ENCODE measurements around the gene DMKN. TPM values are rescaled to one million over a fixed set of nuclear protein-coding genes. Genes with fewer than 3 reads are reported as not detected.

Gene DMKN, protein sequence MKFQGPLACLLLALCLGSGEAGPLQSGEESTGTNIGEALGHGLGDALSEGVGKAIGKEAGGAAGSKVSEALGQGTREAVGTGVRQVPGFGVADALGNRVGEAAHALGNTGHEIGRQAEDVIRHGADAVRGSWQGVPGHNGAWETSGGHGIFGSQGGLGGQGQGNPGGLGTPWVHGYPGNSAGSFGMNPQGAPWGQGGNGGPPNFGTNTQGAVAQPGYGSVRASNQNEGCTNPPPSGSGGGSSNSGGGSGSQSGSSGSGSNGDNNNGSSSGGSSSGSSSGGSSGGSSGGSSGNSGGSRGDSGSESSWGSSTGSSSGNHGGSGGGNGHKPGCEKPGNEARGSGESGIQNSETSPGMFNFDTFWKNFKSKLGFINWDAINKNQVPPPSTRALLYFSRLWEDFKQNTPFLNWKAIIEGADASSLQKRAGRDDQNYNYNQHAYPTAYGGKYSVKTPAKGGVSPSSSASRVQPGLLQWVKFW
- total RNA-seq: not detected in 2 replicates

DNA sequence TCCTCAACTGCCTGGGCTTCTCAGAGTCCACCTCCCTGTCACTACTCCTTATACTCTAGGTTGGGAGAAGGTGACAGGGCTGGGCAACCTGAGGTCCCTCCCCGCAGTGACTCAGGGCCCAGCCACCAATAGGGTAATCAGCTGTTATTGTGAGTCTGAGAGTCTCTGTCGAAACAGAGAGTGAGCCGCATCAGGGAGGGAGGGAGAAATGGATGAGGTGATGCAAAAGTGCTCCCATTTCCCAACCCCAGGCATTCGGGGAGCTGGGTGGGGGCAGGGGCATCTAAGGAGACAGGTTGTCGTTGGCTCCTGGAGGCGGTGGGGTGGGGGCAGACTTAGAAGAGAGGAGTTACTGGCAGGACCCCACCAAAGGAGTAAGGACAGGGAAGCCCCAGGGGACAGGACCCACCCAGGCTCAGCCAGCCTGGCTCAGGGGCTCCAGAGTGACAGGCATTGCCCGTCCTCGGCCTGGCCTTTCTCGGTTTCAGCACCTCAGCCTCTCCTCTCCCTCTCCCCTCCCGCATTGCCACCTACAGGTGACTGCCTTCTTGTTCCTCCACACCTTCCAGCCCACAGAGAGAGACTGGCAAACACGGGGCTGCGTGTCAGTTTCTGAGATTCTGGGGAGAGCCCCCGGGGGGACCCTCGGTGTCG, at the start of gene DMKN:
TSS of gene DMKN (minus strand) at position 22 of the 654 bp plus-strand sequence. CDS start 174 bp downstream, outside the sequence.
- intact Hi-C loops (cut with micrococcal nuclease): no loop called here

DNA sequence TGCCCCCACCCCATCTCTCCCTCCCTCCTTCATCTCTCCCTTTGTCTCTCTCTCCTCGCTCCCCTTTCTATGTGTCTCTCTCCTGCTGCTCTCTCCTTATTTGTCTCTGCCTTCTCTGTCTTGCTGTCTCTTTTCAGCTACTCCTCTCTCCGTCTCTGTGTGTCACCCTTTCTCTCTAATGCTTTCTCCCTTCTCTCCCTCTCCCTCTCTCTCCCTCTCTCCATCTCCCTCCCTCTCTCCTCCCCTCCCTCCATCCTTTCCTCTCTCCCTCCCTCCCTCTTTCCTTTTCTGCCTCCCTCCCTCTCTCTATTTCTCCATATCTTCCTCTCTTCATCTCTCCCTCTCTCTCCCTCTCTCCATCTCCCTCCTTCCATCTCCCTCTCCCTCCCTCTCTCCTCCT, 49.3 kb upstream of the DMKN start:
- intact Hi-C loops (cut with micrococcal nuclease): no loop called here

DNA sequence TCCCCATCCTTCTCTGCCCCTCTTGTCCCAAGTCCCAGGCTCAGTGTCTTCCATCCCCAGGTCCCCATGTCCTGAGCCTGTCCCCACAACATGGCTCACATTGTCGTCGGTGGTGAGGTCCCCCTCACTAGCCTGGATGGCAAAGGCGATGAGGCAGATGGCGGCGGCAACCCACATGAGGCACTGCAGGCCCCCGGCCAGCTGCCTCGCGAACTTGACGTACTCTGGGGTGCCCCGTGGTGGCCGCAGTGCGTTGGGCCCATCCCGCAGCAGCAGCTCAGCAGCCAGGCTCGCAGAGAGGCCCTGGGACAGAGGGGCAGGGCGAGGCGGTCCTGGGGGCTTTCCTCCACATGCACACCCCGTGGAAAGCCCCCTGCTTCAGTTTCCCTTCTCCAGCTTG, 48.9 kb upstream of the DMKN start:
- intact Hi-C loops (cut with micrococcal nuclease): no loop called here

DNA sequence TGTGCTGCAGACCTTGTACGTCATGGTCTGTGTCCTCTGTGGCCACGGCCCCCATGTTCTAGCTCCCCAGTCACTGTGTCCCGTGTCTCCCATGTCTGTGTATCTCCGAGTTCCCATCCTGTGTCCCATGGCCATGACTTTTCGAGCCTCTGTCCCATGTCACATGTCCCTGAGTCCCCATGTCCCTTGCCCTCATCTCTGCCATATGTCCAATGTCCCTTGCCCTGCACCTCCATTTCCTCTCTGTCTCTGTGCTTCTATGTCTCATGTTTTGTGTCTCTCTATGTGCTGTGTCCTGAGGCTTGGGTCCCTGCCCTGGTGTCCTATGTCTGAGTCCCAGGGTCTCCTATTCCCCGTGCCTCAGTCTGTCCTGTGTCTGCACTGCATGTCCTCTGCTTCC, 48.0 kb upstream of the DMKN start:
- intact Hi-C loops (cut with micrococcal nuclease): no loop called here

DNA sequence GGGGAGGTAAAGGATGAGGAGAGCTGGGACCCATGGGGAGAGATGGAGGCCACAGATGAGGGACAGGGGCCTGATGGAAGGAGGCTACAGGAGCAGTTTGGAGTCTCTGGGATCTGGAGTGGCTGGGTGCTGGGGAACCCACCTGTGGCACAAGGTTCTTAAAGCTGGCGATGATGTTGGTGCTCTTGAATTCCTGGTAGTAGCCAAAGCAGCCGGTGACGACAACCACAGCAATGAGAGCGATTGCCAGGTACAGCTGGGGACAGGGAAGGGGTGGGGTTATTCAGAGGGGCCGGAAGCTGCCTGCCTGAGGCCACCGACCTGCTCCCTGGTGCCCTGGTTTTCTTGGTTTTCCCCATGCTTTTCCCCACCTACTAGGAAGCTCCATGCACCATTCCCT, 47.2 kb upstream of the DMKN start:
- intact Hi-C loops (cut with micrococcal nuclease): no loop called here

DNA sequence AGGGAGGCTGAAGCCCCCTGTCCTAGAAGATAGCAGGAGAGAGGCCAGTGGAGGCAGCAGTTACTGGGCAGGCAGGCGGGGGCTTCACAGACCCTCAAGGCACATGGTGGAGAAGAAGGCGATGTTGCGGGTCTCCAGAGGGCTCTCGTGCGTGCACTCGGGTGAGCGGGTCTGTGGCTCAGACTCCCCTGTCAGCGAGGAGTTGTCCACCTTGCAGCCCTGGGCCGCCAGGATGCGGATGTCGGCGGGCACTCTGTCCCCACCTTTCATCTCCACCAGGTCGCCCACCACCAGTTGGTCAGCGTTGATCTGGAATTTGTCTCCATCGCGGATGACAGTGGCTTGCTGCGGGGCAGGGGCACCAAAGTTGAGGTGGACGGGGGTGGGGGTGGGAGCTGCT, 46.8 kb upstream of the DMKN start:
- intact Hi-C loops (cut with micrococcal nuclease): no loop called here

DNA sequence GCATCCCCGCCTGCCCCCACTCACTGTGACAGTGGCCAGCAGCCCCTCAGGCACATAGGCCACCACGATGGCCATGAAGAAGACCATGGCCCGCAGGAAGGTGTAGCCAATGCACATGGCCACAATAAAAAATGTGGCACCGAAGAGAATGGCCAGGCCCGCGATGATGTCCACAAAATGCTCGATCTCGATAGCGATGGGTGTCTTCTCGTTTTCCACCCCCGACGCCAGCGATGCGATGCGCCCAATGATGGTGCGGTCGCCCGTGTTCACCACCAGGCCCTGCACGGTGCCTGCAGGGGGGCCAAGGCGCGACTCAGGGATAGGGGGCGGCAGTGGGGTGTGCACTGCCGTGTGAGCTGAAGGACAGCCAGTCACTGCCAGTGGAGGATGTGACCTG, 46.3 kb upstream of the DMKN start:
- intact Hi-C loops (cut with micrococcal nuclease): no loop called here

DNA sequence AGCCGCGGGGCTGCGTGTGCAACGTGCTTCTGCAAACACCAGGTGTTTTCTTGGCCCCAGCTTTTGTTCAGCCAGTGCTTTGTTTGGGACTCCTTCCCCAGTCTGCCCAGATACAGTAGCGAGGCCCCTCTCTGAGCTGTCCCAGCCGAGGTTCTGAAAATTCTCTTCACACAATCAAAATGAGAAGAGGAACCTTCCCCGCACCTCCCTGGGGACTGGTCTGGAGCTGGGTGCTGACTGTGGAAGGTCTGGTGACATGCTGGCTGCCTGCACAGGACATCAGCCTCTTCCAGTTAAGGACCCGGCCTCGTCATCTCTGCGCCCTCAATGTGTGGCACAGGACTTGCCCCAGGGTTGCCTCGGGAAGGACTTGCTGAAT, 45.8 kb upstream of the DMKN start:
- intact Hi-C loops (cut with micrococcal nuclease): no loop called here

DNA sequence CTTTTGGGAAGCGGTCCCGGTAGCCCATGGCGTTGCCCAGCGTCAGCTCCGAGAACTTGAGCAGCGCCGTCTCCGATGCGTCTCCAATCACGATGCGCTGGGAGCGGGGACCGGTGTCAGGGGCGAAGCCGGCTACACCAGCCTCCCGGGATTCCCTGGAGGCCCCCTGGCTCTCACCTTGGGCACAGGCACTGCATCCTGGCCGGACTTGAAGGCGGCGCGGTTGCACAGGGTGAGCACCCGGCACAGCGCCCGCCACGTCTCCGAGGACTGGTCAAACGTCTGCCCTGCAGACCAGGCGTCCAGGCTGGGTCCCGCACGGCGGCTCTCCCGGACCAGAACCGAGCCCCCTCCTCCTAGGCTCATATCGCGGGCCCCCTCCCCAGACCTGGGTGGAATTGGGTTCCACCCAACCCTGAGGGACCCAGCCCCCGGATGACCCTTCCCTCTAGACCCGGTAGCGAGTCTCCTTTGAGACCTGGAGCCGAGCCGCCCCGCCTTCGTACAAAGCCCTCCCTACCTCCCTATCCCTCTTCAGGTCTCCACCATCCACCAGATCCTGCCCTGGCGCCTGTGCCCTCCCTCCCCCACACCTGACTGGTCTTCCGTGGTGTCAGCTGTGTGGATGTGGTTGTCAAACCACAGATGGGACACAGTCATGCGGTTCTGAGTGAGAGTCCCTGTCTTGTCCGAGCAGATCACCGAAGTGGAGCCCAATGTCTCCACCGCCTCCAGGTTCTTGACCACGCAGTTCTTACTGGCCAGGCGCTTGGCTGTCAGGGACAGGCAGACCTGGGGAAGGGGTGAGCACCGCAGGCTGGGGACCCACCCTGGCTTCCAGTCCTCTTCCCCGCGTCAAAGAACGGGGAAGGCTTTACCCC, 45.2 kb upstream of the DMKN start:
- intact Hi-C loops (cut with micrococcal nuclease): no loop called here

DNA sequence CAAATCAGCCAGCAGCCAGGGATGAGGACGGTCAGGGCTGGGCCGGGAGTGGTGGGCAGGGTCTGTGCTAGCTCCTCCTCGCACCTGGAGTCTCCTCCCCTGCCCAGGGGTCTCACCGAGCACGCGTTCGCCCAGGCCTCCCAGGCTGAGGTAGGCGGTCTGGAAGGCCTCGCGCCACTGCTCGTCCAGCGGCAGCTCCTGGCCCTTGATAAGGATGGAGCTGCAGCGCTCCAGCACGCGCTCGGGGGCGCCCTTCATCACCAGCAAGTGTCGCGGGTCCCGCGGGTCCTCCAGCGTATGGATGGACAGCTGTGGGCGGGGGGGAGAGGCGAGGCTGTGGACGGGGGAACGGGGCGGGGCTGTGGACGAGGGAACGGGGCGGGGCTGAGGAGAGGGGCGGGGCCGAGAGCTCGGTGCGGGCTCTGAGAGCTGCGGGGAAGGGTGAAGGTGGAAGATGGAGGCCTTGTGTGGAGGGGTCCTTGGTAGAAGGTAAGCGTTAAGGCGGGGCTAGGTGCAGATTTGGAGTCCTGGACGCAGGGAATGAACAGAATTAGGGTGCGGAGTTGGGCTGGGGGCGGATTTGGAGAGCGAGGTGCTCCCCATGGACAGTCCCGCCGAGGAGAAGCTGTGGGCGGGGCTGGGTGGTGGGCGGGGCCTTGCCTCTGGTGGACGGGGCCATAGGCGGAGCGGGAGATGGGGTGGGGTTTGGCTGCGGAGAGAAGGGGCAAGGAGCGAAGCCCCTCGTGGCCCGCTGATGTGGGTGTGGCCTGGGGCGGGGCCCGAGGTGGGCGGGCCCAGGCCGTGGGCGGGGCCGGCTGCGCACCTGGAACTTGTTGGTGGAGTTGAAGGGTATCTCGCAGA, 44.3 kb upstream of the DMKN start:
- intact Hi-C loops (cut with micrococcal nuclease): no loop called here

DNA sequence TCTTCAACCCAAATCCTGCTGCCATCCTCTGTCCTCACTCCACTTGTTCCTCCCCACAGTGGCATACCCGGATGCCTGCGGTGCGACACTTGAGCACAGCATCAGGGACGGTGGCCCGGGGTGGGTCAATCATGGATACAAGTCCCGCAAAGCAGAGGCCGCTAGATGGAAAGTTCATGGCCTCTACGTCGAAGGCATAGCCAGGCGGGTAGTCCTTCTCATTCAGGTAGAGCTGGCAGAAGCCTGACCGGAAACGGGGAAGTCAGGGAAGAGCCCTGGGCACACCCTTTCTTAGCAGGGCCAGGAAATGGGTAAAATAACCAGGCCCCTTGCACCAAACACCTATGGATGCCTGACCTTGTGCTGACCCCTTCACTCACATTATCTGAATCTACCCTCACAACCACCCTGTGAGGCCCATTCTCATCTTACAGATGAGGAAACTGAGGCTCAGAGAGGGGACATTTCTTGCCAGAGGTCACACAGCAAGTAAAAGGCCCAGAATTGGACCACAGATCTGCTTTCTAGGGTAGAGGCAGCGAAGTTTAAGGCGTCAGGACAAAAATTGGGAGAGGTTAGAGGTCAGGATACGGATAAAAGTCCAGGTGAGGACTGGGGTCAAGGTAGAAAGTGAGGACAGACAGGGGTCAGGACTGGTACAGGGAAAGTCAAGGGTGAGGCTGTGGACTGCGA, 43.5 kb upstream of the DMKN start:
- intact Hi-C loops (cut with micrococcal nuclease): no loop called here

DNA sequence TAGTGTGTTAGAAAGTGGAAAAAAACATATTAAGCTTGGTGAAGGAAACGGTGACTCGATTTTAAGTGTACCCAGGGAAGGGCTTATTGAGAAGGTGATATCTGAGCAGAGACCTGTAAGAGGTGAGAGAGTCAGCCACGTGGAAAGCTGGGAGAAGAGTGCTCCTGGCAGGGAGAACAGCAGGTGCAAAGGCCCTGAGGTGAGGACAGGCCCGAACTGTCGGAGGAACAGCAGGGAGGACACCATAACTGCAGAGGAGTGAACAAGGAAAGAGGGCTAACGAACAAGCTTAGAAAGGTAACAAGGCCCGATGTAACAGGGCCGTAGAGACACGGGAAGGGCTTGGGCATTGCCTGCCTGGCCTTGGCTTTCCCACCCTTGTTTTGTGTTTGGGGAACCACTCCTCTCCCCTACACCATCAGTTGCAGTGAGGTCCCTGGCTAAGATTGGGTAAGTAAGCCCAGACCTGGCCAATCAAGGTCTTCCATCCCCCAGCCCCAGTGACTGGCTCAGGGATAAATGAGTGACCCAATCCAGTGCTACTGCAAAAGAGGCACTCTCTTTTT, 42.7 kb upstream of the DMKN start:
- intact Hi-C loops (cut with micrococcal nuclease): no loop called here

DNA sequence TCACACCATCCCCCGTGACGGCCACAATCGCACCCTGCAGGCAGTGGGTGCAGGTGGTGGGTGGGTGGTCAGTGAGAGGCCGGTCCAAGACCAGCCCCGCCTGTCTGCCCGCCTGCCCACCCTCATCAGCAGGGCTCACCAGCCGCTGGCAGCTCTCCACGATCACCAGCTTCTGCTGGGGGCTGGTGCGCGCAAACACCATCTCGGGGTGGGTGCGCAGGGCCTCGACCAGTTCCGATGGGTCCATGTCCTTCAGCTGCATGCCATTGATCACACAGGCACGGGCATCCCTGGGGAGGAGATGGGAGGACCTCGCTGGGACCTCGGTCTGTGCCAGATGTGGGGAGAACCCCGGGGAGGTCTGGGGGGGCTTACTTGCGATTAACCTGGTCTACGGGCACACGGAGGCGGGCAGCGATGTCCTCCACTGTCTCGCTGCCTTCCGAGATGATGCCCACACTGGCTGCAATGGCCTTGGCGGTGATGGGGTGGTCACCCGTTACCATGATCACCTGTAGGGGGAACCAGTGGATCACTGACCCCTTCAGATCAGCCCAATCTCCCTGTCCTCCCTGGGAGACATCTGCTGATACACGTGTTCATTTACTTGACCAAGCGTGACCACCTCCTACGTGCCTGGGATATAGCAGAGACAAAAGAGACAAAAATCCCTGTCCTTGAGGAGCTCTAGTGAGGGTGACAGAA, 42.0 kb upstream of the DMKN start:
- intact Hi-C loops (cut with micrococcal nuclease): no loop called here

DNA sequence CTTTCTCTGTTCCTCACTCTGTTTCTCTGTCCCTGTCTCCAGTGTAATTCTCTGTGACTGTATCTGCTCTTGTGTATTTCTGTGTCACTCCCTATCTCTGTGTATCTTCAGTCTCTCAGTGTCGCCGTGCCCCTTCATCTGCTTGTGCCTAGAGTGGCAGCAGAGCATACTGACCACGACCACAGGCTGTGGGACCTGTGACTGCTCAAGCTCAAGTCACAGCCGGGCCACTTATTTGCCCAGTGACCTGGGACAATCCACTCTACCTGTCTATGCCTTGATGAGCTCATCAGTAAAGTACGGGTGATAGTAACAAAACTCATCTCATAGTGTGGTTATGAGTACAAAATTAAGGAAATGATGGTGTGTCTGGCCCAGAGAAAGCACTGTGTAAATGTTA, 40.6 kb upstream of the DMKN start:
- intact Hi-C loops (cut with micrococcal nuclease): no loop called here

DNA sequence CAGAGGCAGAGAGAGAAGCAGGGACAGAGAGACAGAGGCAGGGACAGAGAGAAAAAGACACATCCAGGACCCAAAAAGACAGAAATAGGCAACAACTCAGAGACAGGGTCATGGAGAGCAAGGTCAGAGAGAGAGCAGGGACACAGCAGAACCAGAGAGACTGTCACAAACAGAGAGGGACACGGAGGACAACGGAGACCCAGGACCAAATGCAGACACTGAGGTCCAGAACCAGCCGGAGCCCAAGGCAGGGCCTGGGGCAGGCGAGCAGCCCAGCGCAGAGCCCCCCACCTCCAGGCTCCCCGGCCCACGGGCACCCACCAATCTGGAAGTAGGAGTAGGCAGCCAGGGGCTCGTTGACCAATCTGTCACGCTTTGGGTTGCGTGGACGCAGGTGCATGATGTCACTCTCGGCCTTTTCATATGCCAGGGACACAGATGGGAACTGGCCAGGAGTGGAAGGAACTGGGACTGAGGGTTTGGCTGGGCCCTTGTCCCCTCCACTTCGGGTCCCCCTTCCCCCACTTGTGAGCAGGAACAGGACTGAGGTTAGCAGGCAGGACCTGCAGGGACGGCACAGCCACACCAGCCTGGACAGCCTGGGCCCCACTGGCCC, 40.0 kb upstream of the DMKN start:
- intact Hi-C loops (cut with micrococcal nuclease): no loop called here

DNA sequence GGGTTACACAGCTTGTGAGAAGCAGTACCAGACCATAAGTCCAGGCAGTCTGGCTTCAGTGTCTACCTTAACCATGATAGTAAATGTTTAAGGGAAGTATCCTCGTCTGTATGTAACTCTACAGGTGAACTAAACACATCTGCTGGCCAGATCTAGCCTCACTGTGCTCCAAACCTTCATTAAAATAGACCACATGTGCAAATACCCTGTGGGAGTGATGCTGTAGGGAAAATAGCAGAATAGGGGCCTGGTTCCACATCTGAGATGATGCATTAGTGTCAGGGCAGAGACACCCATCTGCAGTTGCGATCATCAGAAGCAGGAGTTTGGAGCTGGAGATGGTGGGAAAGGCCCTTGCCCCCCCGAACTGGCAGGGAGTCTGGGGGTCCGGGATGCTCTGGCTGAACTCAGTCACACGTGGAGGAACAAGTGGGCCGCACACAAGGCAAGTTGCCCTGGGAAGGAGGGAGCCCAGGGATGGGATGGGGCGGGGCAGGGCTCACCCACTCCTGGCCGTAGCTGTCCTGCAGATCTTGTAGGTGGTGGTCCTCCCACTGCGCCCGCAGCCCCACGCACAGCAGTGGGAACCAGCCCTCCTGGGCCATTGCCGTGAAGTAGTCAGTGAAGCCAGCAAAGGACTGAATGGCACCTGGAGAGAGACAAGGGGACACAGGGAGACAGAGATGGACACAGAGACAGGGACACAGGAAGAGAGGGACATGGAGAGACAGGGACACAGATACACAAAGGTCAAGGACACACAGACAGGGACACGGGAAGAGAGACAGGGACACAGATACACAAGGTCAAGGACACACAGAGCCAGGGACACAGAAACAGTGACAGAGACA, 39.3 kb upstream of the DMKN start:
- intact Hi-C loops (cut with micrococcal nuclease): no loop called here

DNA sequence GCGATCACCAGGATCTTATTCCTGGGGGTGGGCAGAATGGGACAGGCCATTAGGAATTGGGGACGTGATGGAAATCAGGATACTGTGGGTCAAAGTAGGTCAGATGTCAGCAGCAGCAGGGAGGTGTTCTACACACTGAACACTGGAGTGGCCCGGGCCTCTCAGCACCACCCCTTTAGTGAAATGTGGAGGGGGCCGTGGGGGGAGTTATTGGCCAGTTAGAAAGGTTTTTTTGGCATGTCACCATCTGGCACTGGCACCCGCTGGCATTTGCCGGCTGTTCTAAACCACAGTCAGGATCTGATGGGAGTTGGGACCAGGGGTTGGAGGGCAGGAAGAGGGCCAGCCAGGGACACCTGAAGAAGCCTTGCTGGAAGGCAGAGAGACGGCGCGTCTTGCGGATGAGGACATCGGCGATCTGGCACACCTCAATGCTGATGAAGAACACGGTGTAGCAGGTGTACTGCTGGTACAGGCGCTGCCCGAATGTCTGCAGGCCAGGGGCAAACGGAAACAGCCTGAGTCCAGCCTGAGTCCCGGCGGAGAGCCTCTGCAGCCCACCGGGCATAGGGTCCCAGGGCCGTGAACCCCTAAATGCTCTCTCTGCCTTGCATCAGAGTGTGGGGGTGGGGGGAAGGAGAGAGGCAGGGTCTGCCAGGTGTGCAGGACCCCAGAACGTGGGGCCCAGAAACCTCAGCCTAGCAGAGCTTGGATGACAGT, 37.8 kb upstream of the DMKN start:
- intact Hi-C loops (cut with micrococcal nuclease): no loop called here

Measured in T-helper 2 cell treated with Interferon-gamma antibody and Interleukin-4, amounts not matched to agents 100 ng/mL and 5 ng/mL, for 36 hours (primary cell).